HS-27A (cell line): ENCODE data around the gene AMZ2.
"Not testable (repeated sequence)": the region's sequence is repeated elsewhere in the genome, so short reads cannot be mapped to it uniquely, and the experiment has no call there.

Experiments
- DNase-seq: peaks from one replicate; pipeline ENCODE4 v3.0.0-alpha.2; 2012; ENCODE audit warnings: low read depth, missing footprints

The AMZ2 gene

DNA sequence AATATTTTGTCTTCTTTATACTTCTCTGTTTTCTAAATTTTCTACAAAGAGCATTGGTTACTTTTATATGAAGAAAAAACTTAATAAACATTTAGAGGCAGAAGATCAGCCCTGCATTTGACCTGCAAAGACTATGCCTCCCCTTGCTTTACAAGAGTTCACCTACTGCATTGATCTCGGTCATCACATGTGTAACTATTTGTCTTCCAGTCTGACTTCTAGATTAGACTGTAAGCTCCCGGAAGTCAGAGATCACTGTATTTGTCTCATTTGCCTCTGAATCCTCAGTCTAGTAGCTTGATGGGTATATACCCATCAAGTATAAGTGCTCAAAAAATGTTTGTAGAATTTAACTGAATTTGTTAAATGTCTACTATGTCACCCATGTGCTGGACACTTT lies 27.7 kb upstream of the AMZ2 start:
- not testable (repeated sequence) for DNase-seq

GRCh38 chr17:68220786-68221185 lies 27.1 kb upstream of the AMZ2 start:
- DNase-seq = not testable (repeated sequence)

GRCh38 chr17:68221786-68222185 lies 26.1 kb upstream of the AMZ2 start:
- no peak for DNase-seq

DNA sequence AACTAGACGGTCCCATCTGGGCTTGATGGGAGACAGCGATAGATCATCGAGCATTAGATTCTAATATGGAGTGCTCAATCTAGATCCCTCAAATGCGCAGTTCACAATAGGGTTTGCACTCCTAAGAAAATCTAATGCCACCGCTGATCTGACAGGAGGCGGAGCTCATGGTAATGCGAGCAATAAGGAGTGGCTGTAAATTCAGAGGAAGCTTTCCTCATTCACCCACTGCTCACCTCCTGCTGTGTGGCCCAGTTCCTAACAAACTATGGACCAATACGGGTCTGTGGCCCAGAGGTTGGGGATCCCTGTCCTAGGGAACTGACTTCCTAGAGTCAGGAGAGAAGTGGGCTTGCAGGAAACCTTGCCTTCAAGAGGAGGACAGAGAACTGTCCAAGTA lies 25.2 kb upstream of the AMZ2 start:
- DNase-seq = no peak

DNA sequence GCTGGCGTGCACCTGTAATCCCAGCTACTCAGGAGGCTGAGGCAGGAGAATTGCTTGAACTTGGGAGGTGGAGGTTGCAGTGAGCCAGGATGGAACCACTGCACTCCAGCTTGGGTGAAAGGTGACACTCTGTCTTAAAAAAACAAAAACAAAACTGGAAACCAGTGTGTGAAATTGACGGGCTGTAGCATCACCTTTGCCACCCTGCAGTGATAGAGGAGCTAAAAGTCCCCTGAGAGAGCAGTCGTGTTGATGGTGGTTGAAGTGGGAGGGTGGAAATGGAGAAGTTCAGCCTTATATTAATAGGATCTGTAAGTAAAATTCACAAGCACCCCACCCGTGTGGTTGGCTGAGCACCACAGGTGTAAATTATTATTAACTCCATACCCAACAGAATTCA lies 22.8 kb upstream of the AMZ2 start:
- DNase-seq = not testable (repeated sequence)

- DNase-seq = not testable (repeated sequence)
Measured at GRCh38 chr17:68228039-68228680, 19.7 kb upstream of the AMZ2 start.

- DNase-seq = no peak
Measured at GRCh38 chr17:68228817-68229570, 18.8 kb upstream of the AMZ2 start.

DNA sequence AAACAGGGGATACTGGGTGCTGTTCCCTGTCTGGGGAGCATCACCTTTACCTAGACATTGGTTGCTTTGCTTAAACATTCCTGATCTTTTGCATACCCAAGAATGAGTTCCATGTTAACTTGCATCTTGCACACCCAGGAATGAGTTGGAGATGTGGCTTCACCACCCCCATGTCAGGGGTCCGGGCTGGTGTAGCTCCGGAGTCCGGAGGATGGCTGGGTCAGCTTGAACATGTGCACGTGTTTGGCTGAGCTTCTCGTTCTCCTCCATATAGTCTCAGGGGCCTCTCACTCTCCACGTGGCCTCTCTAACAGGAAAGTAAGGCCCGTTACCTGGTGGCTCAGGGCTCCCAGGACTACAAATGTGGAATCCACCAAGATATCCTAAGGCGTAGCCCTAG lies 18.2 kb upstream of the AMZ2 start:
- no peak for DNase-seq

- DNase-seq = not testable (repeated sequence)
Measured at GRCh38 chr17:68231131-68231530, 16.7 kb upstream of the AMZ2 start.

- DNase-seq = no peak
Measured at GRCh38 chr17:68231541-68231940, 16.3 kb upstream of the AMZ2 start.

- not testable (repeated sequence) for DNase-seq
Measured at GRCh38 chr17:68232741-68233140, 15.1 kb upstream of the AMZ2 start.

GRCh38 chr17:68234726-68235335 lies 13.0 kb upstream of the AMZ2 start:
- DNase-seq = not testable (repeated sequence)

DNA sequence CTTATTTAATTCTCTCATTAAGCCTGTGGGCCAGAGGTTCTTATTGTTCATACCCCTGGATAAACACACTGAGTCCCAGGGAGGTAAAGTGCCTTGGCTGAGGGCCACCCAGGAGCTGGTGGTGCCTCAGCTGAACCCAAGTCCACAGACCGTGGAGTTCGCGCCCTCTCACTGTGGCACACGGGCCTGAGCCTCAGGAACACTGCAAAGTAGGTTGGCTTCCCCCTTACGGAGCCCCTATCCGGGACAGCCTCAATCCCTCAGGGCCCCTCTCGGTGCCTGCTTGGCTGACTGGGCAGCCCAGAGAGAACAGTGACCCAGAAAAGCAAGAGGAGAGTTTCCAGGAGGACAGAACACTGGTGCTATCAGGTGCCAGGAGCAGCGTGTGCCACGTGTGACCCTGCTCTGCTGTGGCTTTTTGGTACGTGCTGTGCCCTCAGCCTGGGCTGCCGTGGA lies 12.5 kb upstream of the AMZ2 start:
- DNase-seq = not testable (repeated sequence)

DNA sequence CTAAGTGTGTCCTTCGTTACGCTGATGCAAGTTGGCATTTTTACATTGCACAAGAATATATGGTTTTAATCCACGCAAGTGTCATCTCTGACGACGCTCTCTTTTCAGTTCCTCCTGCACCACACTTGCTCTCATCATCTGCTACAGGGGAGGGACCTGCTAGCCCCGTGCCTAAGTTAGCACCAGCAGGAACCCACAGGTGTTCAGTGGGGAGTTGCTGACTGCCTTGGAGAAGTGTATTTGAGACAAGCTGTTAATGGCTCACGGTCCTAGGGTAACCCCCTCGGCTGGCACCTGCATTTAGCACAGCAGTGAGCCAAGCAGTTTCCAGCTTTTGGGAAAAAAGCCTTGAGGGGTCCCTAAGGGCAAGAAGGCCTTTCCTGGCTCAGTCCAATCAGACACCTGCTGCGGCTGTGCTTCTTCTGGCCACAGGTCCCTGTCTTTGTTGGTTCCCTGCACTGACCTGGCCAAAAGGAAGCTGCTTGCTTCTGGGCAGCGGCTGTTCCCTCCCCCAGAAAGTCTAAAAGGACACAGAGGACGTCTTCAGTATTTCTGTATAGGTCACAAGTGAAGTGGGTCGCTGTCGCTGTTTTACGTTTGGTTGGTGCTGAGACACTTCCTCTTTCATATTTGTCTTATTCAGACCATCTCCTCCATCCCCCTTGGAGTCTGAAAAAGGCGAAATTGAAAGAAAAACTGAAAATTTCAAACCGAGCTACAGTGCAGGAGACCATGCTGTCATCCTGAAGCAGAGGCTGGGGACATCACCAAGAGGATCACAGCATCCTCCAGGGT lies 10.3 kb upstream of the AMZ2 start:
- not testable (repeated sequence) for DNase-seq

GRCh38 chr17:68238164-68238870 lies 9.5 kb upstream of the AMZ2 start:
- no peak for DNase-seq

GRCh38 chr17:68238871-68239253 lies 9.0 kb upstream of the AMZ2 start:
- DNase-seq = no peak

GRCh38 chr17:68239632-68240366 lies 8.0 kb upstream of the AMZ2 start:
- DNase-seq = no peak

DNA sequence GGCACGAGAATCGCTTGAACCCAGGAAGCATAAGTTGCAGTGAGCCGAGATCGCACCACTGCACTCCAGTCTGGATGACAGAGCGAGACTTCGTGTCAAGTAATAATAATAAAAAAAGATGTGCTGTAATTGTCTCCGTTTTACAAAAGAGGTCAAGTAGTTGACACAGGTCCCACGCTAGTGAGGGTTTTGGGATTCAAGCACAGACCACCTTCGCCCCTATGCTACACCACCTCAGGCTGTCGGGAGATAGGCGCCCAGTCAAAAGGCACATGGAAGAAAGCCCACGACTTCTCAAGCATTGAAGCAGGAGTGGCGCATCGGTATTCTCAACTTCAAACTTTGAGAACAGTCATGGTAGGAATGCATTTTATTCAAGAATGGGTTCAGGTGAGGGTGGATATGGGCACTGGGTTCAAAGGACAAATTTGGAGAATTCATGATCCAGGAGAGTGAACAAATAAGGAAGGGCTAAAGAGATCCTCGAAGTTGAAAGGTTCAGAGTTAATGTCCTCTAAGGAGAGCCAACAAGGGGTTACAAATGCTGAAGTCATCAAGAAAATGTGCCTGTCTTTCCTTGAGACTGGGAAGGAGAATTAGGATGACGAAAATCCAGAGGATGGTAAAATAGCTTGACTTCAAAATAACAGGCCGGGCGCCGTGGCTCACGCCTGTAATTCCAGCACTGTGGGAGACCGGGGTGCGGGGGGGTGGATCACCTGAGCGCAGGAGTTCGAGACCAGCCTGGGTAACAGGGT lies 1.4 kb upstream of the AMZ2 start:
- no peak for DNase-seq

DNA sequence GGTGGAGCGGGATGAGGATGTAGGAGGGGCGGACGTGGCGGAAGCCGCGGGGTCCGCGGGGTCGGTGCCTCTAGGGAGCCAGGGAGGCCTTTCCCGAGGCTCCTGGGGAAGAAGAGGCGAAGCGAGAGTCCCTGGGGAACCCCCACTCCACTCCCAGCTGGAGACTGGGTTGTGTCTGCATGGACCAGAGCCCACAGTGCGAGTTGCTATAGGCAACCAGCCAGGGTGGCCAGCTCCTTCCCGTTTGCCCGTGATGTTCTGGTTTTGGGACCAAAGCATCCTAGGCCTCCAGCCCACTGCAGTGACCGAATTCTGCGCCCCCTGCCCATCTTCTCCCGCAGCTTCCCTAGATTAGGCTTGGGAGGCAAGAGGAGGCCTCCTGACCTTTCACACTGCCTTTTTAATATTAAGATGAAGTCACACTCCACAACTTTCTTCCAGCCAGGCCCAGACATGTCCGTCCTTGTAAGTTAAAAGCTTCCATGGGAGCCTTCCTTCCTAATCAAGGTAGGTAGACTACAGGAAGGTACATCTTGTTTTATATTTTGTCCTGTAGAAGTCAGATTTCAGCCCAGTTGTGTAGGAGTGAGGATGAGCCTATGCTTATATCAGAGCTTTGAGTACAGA lies 469 bp downstream of the AMZ2 start:
- DNase-seq = peak; percentile 5

- DNase-seq = no peak
Measured at GRCh38 chr17:68248891-68249290, 1.0 kb downstream of the AMZ2 start.
